ENCODE measurements around the gene OSM.

- TF ChIP-seq POLR2A (IDR thresholded peaks at IDR 0.05; ENCODE audit: low read depth) (no peak), CTCF (IDR thresholded peaks at IDR 0.05) (no peak)
Measured at GRCh38 chr22:30277547-30278344, 11.1 kb upstream of the OSM start.
